T-helper 1 cell (primary cell): Measurements from ENCODE around the gene FOXP1.

ENCODE experiments used
- DNase-seq, 5 donors: peaks; one replicate each; pipeline ENCODE4 v3.0.0-alpha.2; 2012 to 2020

Gene FOXP1

DNA sequence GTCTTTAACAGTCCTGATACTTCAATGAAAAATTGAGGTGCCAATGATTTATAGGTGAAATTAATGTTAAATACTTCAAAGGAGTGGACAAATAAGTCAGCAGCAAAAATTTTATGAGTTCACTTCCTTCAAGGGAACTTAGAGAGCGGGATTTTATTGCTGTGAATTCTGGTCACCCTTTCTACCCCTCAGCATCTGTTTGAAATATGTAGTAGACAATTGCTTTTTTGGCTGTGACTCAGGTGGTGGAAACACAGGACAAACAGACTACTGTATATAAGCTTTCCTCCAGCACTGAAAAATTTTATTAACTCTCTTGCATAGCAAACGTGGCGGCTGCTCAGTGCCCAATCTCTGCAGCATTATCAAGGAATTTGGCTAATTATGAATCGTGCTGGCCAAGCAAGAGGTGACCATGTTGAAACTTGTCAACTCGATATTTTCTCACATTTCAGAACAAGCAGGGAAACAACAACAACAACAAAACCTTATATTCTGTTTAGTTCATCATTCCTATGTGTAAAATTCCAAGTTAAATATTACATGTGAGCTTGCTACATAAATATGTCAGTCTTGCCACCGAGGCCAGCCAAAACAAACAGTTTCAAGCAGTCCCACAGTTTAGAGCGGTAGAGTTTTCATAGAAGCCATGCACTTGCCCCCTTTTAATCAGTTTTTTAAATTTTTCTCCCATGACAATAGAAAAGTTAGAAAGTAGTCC, 420.2 kb downstream of the FOXP1 start:
- DNase-seq, result no peak

DNA sequence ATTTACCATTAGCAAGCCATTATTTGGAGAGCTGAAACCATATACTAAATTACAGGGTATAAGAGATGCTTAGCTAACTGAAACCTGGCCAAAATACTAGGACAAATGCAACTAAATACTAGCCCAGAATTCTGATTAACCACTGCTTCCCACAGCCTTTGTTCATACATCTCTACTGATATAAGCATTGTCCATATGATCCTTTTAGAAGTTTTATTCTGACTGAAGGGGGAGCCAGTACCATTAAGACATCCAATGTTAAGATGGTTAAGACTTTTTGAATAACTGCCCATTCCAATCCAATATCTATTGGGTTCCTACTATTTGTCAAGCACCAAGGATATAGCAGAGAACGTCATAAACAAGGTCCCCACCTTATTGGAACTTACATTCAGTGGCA, 421.3 kb downstream of the FOXP1 start:
- DNase-seq, result no peak

DNA sequence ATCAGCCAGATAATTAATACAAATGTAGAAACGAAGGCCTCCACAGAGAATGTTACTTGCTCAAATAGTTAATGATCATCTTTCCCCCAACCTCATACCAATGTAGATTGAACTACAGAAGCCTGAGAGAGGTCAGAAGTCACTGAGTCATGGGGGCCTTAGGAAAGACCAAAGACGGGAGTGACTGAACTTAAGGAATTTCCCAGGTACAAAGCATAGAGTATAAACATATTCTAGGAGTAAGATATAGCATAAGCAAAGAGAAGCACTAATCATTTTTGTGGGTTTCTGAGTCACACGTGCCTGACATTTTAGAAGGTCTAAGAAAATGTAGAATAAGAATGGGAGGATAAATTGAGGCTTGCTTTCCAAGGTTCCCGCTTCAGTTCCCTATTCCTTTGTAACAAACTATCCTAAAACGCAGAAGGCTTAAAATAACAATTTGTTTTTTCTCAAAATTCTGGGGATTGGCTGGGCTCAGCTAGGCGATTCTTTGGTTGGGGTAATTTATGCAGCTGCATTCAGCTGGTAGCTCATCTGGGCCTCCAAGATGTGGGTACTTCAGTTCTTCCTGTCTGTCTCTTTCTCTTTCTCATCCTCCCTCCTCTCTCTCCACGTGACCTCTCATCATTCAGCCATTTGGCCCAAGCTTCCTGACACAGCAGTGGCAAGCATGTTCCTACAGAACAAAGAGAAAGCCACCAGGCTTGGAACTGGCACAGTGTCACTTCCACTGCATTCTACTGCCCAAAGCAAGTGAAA, 422.6 kb downstream of the FOXP1 start:
- no peak for DNase-seq

DNA sequence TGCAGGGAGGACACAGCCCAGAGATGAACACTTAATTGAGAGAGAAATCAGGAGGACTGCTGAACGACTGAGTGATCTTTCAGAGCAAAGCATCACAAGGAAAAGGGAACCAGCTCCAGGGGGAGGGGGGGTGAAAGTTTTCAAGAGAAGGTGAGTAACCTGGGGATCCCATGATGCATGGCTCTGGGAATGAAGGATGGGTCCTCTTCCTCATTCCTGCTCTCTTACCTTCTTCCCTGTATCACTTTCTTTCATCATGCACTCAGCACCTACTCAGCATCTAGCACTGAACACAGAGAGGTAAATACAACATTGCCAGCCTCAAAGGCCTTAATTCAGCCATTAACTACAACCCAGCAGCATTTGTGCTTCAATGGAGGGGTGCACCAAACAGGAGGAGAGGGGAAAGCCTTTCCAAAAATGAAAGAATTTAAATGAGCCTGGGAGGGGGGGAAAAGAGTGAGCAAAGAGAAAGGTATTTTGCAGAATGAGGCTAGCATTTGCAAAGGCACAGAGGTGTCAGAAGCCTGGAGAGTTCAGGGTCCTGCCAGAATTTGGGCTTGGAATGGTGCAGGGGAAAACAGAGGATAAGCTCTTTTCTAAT, 427.4 kb downstream of the FOXP1 start:
- DNase-seq, result no peak

DNA sequence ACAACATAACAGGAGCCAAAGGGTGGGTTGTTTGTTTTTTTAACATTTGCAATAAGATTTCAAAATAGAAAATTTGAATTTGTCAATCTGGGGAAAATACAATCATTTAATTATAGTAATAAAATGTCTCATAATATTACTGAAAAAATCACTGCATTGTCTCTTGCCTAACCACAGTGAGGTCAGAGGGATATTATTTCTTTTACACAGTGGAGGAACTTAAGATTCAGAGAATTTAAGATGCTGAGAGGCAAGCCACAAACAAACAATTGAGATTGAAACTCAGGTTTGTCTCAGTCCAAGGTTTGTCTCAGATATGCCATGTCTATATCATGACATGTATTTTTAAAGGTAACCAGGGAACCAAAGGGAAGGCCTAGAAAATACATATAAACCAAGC, 428.7 kb downstream of the FOXP1 start:
- no peak for DNase-seq

DNA sequence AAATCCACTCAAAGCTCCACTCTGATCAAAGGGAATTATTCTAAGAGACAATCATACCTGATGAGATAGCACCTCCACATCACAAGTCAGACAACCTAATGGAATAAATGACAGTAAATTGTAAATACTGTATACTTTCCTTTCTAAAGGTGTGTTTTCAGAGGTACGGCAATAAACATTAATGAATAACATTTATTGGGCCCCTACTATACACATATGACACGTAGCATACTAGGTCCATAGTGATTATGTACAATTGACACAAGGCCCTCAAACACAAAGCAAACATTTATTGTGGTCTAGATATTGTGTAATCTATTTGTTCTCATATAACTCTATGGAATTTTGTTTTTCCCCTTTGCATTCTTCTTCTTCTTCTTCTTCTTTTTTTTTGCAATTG, 429.8 kb downstream of the FOXP1 start:
- DNase-seq, result no peak

DNA sequence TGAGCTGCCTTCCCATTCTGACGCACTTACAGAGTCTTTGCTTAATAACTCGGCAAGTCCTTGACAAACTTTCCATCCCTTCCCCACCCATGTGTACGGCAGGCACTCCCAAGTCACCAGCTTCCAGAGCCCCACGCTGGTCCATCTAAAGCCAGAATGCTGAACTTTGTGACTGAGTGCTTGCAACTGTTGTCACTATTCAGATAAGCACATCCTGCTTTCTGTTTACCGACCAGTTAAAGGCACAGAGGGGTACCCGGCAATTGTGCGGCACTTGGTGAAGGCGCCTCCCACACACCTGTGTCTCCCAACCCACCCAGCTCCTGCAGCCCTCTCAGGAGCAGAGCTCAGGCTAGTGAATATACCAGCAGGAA, 430.6 kb downstream of the FOXP1 start:
- no peak for DNase-seq

DNA sequence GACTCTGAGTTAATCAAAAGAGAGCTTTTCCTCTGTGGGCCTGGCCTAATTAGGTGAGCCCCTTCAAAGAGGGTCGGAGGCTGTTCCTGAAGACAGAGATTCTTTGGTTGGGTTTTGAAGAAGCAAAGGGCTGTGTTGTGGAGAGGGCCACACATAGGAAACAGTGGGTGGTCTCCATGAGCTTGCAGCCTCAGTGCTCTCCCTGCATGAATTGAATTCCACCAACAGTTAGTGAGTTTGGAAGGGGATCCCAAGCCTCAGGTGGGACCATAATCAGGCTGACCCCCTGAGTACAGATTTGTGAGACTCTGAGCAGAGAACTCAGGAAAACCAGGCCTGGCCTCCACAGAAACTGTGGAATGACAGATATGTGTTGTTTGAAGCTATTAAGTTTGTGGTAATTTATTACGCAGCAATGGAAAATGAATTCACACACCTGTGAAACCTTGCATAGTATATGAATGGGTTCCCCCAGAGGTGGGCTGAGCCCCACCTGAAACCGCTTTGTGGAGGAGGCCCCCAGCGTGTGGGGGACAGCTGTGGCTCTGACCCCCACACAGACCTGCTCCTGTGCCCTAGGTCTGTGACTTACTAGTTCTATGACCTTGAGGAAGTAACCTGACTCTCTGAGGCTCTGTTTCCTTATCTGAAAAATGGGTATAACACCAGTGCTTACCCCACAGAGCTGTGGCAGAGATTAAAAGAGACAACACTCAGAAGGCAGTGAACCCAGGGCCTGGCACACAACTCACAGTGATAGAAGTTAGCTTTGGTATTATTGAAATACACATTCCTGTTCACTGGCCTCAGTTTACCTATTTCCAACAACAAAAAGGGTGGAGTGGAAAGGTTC, 431.3 kb downstream of the FOXP1 start:
- DNase-seq, result no peak

DNA sequence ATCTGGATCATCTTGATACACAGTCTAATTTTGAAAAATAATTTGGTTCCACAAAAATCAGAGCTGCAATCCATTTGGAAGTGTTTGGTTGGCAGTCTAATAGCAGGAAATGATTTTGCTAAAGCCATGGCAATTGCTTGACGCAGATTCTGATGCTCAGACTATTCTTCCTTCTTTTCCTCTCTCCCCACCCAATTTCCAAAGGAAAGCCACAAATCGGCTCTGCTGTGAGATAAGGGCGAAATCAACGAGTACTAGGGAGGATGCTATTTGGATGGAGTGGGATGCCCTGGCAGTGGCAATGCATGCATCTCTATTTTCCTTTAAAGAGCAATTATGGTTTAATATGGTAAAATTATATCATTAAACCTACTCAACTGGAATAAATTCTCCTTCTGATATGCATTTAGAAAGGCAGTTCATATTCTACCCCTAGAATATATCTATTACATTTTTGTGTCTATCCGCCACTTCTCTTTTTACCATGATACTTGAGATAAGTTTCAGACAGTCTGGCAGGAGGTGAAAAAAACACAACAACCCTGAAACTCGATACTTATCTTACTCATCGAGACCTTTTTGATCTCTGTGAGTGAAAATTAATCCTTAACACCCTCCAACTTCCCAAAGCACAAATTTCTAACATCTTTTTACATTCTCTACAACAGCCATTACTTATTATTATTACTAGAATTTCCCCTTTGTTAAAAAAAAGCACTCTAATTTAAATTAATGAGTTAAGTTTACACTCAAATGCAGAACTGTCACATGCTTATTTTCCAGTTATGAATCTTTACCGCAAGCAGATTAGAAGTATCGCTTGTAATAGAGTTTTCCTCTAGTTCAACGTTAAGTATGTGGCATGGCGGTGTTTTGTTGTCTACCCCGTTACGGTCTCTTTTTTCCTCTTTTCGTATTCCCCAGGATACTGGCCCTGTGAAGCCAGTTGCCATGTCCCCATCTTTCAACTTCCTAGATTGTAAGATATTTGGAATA, 433.3 kb downstream of the FOXP1 start:
- peak in 1 of 5 donors; percentile 13 for DNase-seq

DNA sequence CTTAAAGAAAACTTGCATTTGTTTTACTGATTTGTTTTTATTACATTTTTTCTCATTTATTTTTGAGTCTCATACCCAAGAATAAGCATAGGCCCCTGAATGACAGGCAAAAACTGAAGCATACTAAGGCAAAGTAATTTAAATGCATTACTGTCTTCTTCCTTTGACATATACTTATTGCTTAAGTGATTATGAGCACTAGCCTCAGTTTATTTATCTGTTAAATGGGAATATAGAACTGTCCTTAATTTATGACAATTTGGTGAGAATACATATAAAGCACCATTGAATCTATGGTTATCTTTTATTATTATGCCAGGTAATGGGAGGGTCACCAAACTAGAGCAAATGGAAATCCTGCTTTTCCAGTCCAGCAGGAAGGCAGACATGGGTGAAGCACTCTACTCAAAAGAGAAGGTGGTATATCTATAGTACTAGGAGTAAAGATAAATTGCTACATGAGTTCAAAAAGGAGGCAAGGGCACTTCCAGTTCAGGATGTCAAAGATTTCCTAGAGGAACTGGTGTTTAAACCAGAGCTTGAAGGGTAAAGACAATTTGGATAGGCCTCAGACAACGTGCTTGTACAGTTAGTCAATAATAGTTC, 435.0 kb downstream of the FOXP1 start:
- no peak for DNase-seq

DNA sequence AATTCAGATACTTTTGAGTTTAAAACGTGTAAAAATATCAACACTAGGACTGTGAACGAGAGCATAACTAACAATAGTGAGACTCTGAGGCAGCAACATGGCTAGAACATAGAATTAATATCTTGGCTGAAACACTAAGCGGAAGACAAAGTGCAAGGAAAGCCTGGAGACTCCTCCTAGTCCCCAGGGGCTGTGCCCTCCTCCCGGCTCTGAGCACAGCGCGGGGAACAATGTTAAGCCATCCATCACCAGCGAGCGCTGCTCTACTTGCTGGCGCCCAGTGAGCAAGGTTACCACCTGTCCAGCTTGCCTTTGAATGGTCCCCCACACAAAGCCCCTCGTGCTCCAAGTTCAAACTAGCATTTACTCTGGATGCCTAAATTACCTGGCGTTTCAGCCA, 436.9 kb downstream of the FOXP1 start:
- no peak for DNase-seq

DNA sequence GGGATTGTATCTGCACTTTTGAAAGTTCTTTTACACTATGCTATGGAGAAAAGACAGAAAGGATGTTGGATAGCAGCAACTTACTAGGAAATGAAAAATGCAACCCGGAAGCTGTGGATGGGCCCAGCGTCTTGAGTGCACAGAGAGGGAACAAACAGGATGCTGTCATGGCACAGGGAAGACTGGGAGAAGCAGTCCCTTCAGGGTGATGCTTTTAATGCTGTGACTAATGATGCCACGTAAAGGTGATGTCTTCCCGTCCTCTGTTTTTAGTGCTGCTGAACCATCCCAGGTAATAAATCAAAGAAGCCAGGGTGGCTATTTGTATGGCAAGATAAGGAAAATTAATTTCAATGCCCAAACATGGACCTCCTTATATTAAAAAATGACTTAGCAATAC, 437.6 kb downstream of the FOXP1 start:
- no peak for DNase-seq

DNA sequence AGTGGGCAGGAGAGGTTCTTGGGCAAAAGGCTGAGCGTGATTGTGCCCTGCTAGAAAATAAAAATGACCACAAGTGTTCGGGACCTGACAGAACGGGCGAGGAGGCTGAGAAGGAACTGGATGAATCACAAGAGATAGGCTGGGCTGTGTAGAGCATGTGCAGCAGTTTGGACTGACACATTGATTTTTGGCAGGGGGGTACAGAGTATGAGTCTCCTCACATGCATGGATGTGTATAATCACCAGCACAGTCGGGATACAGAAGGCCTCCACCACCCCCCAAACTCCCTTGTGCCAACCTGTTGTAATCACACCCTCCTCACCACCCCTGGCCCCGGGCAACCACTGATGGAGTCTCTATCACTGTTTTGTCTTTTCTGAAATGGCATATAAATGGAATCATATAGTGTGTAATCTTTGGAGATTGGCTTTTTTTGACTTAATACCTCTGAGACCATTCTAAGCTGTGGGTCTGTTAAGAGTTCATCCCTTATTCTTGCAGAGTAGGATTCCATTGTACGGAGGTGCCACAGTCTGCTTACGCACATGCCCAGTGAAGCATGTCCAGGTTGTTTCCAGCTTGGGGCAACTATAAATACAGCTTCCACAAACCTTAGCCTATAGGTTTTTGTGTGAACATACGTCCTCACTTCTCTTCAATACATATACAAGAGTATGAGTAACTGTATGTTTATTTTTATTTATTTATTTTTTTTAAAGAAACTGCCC, 438.8 kb downstream of the FOXP1 start:
- DNase-seq, result no peak

DNA sequence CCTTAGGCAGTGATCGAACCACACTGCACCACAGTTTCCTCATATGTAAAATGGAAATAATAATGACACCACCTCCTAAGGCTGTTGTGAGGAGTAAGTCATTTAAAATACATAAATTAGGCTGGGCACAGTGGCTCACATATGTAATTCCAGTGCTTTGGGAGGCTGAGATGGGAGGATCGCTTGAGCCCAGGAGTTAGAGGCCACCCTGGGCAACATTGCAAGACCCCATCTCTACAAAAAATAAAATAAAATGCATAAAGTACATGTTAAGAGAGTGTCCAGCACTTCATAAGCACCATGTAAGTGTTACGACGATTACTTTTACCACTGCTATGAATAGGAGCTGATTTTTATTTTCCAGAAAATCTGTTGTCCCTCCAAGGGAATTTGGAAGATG, 440.0 kb downstream of the FOXP1 start:
- DNase-seq, result no peak

DNA sequence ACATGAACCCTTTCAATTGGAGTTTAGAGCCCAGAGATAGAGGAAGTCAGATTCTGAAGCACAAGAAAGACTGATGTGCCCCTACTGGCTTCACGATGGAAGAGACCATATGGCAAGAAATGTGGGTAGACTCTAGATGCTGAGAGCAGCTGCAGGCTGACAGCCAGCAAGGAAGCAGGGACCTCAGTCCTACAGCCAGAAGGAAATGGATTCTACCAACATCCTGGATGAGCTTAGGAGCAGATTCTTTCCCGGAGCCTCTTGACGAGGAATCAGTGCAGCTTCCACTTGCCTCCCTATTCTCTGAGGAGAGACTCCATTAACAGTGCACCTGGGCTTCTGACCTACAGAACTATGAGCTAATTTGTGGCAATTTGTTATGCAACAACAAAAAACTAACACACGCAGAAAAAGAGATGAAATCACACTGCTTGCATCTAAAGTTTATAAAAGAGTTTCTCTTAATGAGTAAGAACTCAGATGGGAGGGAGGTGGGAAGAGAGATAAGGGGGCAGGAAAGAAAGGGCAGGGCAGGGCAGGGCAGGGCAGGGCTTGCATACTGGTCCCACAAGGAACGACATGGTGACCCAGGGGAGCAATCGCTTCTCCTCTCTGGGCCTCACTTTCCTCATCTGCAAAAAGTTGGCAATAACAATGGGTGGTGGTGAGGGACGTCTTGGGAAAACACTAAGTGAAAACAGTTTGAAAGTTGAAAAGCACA, 440.9 kb downstream of the FOXP1 start:
- DNase-seq, result no peak

DNA sequence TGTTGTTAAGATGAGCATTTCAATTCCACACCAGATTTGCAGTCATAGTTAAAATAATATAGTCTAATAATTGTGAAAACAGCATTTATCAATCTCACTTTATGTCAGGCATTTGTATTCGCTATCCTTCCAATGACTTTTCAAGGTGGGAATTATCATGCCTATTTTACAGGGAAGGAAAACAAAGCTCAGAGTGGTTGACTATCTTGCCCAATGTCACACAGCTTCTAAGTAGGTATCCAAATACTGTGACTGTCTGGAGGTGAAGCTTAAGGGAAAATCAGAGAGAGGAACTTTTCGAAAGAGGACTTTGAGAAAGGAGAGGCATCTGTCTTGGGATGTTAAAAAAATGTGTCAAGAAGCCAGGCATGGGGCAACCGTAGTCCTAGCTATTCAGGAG, 443.1 kb downstream of the FOXP1 start:
- DNase-seq, result no peak

DNA sequence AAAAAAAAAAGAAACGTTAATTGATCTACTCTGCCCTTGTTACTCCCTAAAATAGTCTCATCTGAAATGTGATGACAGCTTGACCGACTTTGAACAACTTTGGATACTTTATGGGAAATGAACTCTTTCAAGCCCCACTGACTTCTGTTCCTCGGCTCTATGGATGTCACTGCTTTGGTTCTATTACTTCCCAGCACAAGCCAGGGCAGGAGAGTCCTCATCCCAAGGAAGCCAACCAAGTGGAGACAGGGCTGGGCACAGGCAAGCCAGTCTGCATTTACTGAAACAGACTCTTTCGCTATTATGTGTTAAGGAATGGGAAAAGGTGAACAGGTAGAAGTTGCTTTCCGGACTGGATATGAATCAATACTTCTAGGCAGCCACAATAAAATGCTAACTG, 444.0 kb downstream of the FOXP1 start:
- no peak for DNase-seq

DNA sequence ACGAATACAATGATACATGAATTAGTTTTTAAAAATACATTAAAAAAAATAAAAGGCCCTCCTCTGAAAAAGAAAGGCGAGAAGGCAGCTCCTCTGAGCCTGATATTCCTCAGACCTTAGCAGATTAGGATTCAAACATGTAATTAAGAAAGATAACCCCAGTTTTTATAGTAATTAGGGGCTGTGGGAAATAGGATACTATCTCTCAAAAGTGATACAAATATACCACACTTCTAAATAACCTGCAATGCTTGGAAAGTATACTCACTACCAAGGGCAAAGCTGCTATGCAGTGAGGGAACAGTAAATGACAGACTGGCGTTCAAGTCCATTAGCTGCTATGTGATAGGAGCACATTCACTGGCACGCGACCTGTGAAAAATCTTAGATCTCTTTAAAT, 445.1 kb downstream of the FOXP1 start:
- DNase-seq, result no peak

DNA sequence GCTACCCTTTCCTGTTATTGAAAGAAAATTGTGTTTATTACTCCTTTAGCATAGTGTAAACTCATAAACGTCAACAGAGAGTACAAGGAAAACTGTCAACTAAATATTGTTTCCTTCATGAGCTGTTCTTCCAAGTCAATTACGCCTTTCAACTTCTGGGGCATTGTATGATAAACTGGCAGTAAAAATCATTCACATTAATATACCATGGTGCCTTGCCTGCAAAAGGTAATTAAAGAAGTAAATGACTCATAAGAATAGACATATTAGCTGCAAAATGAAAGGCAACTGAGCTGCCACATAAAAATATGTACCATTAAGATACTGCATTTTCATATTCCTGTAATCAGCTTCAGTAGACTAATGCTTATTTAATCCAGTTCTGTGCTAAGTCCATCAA, 447.3 kb downstream of the FOXP1 start:
- no peak for DNase-seq
